Stomach (tissue), 4 donors: ENCODE data around the gene USP10.

Experiments
- EP300 ChIP-seq: sonication (generic); formaldehyde crosslinking; IDR thresholded peaks from one replicate; pipeline ENCODE4 v1.6.1; 2017; ENCODE audit warnings: antibody characterized with exemption
- POLR2A ChIP-seq, 4 donors: fragments of 450-650 bp; IDR thresholded peaks; one replicate each; pipeline ENCODE4 v1.6.1; 2016; ENCODE audit warnings: antibody characterized with exemption in 4 of 4, control low read depth in 2 of 4, mild to moderate bottlenecking in 1 of 4, moderate library complexity in 1 of 4
- POLR2AphosphoS5 ChIP-seq, 3 donors: sonication (generic); formaldehyde crosslinking; IDR thresholded peaks; one replicate each; pipeline ENCODE4 v1.6.1; 2016; ENCODE audit warnings: antibody characterized with exemption in 3 of 3
- TF ChIP-seq, protein P1 (sequence below), 7 experiments: fragments of 450-650 bp in 4 of 7; fragments of 200-600 bp in 3 of 7; sonication (generic) in 3 of 7; IDR thresholded peaks; one replicate each; pipeline ENCODE4 v1.5.1; 2016 to 2019; ENCODE audit warnings: antibody characterized with exemption in 7 of 7, control low read depth in 2 of 7, mild to moderate bottlenecking in 1 of 7

DNA sequence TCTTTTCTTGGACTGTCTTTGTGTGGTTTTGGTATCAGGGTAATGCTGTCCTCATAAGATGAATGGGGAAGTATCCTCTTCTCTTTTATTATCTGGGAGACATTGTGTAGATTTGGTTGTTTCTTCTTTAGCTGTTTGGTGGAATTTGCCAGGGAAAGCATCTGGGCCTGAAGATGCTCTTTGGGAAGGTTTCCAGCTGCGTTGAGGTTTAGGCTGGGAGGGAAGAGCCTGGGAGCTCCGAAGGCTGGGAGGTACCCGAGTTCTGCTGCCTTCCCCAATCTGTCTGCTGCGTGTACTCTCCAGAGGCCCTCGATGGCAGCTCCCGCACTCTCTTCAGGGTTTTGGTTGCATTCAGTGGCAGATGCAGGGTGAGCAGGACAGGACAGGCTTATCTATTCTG is 94.4 kb downstream of the USP10 start:
- TF ChIP-seq, protein P1, sequence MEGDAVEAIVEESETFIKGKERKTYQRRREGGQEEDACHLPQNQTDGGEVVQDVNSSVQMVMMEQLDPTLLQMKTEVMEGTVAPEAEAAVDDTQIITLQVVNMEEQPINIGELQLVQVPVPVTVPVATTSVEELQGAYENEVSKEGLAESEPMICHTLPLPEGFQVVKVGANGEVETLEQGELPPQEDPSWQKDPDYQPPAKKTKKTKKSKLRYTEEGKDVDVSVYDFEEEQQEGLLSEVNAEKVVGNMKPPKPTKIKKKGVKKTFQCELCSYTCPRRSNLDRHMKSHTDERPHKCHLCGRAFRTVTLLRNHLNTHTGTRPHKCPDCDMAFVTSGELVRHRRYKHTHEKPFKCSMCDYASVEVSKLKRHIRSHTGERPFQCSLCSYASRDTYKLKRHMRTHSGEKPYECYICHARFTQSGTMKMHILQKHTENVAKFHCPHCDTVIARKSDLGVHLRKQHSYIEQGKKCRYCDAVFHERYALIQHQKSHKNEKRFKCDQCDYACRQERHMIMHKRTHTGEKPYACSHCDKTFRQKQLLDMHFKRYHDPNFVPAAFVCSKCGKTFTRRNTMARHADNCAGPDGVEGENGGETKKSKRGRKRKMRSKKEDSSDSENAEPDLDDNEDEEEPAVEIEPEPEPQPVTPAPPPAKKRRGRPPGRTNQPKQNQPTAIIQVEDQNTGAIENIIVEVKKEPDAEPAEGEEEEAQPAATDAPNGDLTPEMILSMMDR (IDR thresholded peaks at IDR 0.05): no peak
- TF ChIP-seq POLR2A (IDR thresholded peaks at IDR 0.05) (no peak), POLR2AphosphoS5 (IDR thresholded peaks at IDR 0.05) (no peak), EP300 (no peak)
